OCI-LY1 (cell line): Measurements from ENCODE around the gene MCM6.

Source experiments
- H2AFZ ChIP-seq: fragments of 200-600 bp; sonication (generic), shearing (Covaris generic); 2 replicates; pipeline ENCODE4 v1.6.0; 2014; ENCODE audit warnings: antibody characterized with exemption, mild to moderate bottlenecking, low read length
- H3F3A ChIP-seq: fragments of 200-600 bp; sonication (generic), shearing (Covaris generic); 2 replicates; pipeline ENCODE4 v1.6.0; 2014; ENCODE audit warnings: mild to moderate bottlenecking, antibody characterized with exemption, low read length, moderate library complexity; ENCODE audit not compliant: insufficient read depth
- H3K27ac ChIP-seq: fragments of 200-600 bp; sonication (generic); 2 replicates; pipeline ENCODE4 v1.5.1; 2014; ENCODE audit warnings: low read length, mixed run types, mild to moderate bottlenecking, low read depth; ENCODE audit not compliant: poor library complexity, severe bottlenecking
- H3K27me3 ChIP-seq: fragments of 200-600 bp; sonication (generic); 2 replicates; pipeline ENCODE4 v1.6.0; 2014; ENCODE audit warnings: antibody characterized with exemption, mild to moderate bottlenecking, low read length, moderate library complexity; ENCODE audit not compliant: insufficient read depth
- H3K36me3 ChIP-seq: fragments of 200-600 bp; sonication (generic); 2 replicates; pipeline ENCODE4 v1.6.1; 2014; ENCODE audit warnings: mild to moderate bottlenecking, antibody characterized with exemption, low read length, moderate library complexity, mixed read lengths; ENCODE audit not compliant: insufficient read depth
- H3K4me1 ChIP-seq: fragments of 200-600 bp; sonication (generic); 2 replicates; pipeline ENCODE4 v1.5.1; 2014; ENCODE audit warnings: mild to moderate bottlenecking, low read length, moderate library complexity; ENCODE audit not compliant: insufficient read depth, severe bottlenecking
- H3K4me2 ChIP-seq: fragments of 200-600 bp; sonication (generic), shearing (Covaris generic); 2 replicates; pipeline ENCODE4 v1.6.1; 2014; ENCODE audit warnings: low read length
- H3K4me3 ChIP-seq: fragments of 200-600 bp; sonication (generic); 2 replicates; pipeline ENCODE4 v1.5.1; 2014; ENCODE audit warnings: low read length, low read depth, mild to moderate bottlenecking, mixed read lengths; ENCODE audit not compliant: poor library complexity, severe bottlenecking
- H3K79me2 ChIP-seq: fragments of 200-600 bp; shearing (Covaris generic); 2 replicates; pipeline ENCODE4 v1.6.1; 2016; ENCODE audit warnings: mixed run types, low read length, mixed read lengths; ENCODE audit not compliant: insufficient read depth
- H3K9ac ChIP-seq: fragments of 200-600 bp; sonication (generic), shearing (Covaris generic); 2 replicates; pipeline ENCODE4 v1.6.1; 2014; ENCODE audit warnings: mild to moderate bottlenecking, low read length, mixed read lengths
- H3K9me2 ChIP-seq: fragments of 200-600 bp; sonication (generic), shearing (Covaris generic); 2 replicates; pipeline ENCODE4 v1.6.1; 2014; ENCODE audit warnings: low read depth, mild to moderate bottlenecking, low read length, mixed read lengths
- H3K9me3 ChIP-seq: fragments of 200-600 bp; shearing (Covaris generic); 2 replicates; pipeline ENCODE4 v1.6.1; 2014; ENCODE audit warnings: low read length, mixed read lengths
- H4K20me1 ChIP-seq: fragments of 200-600 bp; sonication (generic), shearing (Covaris generic); 2 replicates; pipeline ENCODE4 v1.6.0; 2016; ENCODE audit warnings: mild to moderate bottlenecking, low read length; ENCODE audit not compliant: insufficient read depth
- CTCF ChIP-seq: fragments of 200-600 bp; sonication (generic), shearing (Covaris generic); IDR thresholded peaks from 2 replicates; pipeline ENCODE4 v1.5.1; 2017; ENCODE audit warnings: mild to moderate bottlenecking, antibody characterized with exemption, low read length, moderate library complexity, mixed read lengths
- EZH2 ChIP-seq: fragments of 200-600 bp; sonication (generic), shearing (Covaris generic); IDR thresholded peaks from 2 replicates; pipeline ENCODE4 v1.8.0; 2017; ENCODE audit warnings: borderline replicate concordance, mixed run types, mild to moderate bottlenecking, antibody characterized with exemption, low read length, moderate library complexity, mixed read lengths

The MCM6 gene

GRCh38 chr2:135862718-135863117 is 13.5 kb downstream of the MCM6 start:
- no peaks in the 10 kb centered on the region for H3K79me2 ChIP-seq
- TF ChIP-seq EZH2 = no peak
- no peak for TF ChIP-seq CTCF
- H3K27me3 ChIP-seq = no peaks in the 10 kb centered on the region
- no peaks in the 10 kb centered on the region for H4K20me1 ChIP-seq
- H3K9ac ChIP-seq = no peak overlapping the region
- no peaks in the 10 kb centered on the region for H3K9me2 ChIP-seq
- no peak overlapping the region for H3K4me3 ChIP-seq
- no peak overlapping the region for H2AFZ ChIP-seq
- no peaks in the 10 kb centered on the region for H3K9me3 ChIP-seq
- no peaks in the 10 kb centered on the region for H3K4me1 ChIP-seq
- H3F3A ChIP-seq = no peaks in the 10 kb centered on the region
- H3K27ac ChIP-seq = no peak overlapping the region
- H3K36me3 ChIP-seq = peaks cover 95% of the 10 kb centered on the region
- H3K4me2 ChIP-seq = no peak overlapping the region

- H3K9me2 ChIP-seq = no peaks in the 10 kb centered on the region
- no peak overlapping the region for H3K4me3 ChIP-seq
- no peak overlapping the region for H3K9ac ChIP-seq
- H3K79me2 ChIP-seq = no peaks in the 10 kb centered on the region
- no peaks in the 10 kb centered on the region for H3K27me3 ChIP-seq
- H3K4me1 ChIP-seq = no peaks in the 10 kb centered on the region
- H3K36me3 ChIP-seq = peaks cover 97% of the 10 kb centered on the region
- no peak overlapping the region for H3K4me2 ChIP-seq
- H3K27ac ChIP-seq = no peak overlapping the region
- H3K9me3 ChIP-seq = no peaks in the 10 kb centered on the region
- no peak overlapping the region for H2AFZ ChIP-seq
- TF ChIP-seq EZH2 (no peak), CTCF (no peak)
- no peaks in the 10 kb centered on the region for H4K20me1 ChIP-seq
- H3F3A ChIP-seq = no peaks in the 10 kb centered on the region; the same call in 1 of the 2 replicates
Observed at GRCh38 chr2:135853401-135853800, 22.8 kb downstream of the MCM6 start.

- H3K4me1 ChIP-seq = no peaks in the 10 kb centered on the region
- no peaks in the 10 kb centered on the region for H3K79me2 ChIP-seq
- H2AFZ ChIP-seq = no peak overlapping the region
- H3F3A ChIP-seq = no peaks in the 10 kb centered on the region; the same call in 1 of the 2 replicates
- no peak overlapping the region for H3K9ac ChIP-seq
- no peak for TF ChIP-seq EZH2
- no peak for TF ChIP-seq CTCF
- H3K4me2 ChIP-seq = no peak overlapping the region
- no peak overlapping the region for H3K27ac ChIP-seq
- no peaks in the 10 kb centered on the region for H3K27me3 ChIP-seq
- H3K36me3 ChIP-seq = peaks cover 98% of the 10 kb centered on the region
- no peaks in the 10 kb centered on the region for H4K20me1 ChIP-seq
- H3K9me3 ChIP-seq = no peaks in the 10 kb centered on the region
- H3K4me3 ChIP-seq = no peak overlapping the region
- H3K9me2 ChIP-seq = no peaks in the 10 kb centered on the region
Observed at GRCh38 chr2:135851858-135852257, 24.4 kb downstream of the MCM6 start.
